HG02623 (cell line): ENCODE results near the gene NDFIP1.
"Not testable (repeated sequence)": the region's sequence is repeated elsewhere in the genome, so short reads cannot be mapped to it uniquely, and the experiment has no call there.

Source experiments
- ATAC-seq: cut with Tn5 transposase; IDR thresholded peaks from one replicate; pipeline ENCODE4 v1.9.1; 2021; ENCODE audit warnings: moderate library complexity; ENCODE audit not compliant: unreplicated experiment

NDFIP1 gene

DNA sequence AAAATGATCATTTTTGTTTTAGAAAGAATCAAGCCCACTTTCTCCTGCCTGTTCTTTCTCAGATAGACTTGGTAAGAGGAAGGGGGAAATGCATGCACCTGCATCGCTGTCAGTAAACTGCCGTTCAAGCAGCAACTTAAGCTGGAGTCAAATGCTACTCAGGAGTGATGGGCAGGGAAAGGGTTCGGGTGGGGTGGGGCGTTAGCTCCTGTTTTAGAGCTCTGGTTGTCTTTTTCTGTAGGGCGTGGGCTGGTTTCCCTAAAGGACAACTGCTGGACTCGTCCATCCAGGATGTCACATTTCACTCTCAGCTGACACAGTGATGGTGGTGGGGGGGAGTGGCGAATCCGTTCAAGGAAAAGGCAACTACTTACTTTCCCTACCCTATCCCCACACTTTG lies 75.0 kb downstream of the NDFIP1 start:
- ATAC-seq: no peak

DNA sequence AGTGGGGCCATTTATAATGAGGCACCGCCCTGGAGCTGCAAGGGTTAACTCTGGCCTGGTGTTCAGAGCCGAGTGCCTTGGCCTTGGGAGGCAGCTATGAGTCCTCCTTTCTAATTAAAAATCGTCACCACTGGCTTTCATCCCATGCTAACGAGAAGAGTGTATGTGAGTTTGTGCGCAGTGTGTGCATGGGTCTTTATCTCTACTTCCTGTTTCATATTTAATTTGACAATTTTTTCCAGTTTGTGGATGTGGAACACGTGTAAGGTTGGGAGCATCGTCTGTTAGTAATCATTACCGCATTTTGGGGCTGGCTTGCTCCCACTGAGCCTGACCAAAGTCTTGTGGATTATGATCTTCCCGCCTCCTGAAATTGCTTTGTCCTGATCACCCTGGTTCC lies 76.4 kb downstream of the NDFIP1 start:
- no peak for ATAC-seq

DNA sequence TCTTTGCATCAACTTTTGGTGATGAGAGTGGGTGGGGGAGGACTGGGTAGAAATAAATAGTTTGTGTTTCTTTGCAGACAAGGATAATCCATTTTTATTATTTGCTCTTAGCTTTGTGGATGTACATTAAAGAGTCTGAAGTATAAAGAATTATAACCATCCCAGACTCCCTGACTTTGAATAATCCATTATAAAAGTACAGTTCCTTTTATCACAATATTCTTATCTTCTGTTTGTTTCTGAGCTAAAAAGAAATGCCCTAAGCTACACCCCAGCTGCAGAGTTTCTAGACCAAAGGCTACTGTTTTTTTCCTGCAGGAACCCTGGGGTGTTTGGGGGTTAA lies 77.9 kb downstream of the NDFIP1 start:
- no peak for ATAC-seq

DNA sequence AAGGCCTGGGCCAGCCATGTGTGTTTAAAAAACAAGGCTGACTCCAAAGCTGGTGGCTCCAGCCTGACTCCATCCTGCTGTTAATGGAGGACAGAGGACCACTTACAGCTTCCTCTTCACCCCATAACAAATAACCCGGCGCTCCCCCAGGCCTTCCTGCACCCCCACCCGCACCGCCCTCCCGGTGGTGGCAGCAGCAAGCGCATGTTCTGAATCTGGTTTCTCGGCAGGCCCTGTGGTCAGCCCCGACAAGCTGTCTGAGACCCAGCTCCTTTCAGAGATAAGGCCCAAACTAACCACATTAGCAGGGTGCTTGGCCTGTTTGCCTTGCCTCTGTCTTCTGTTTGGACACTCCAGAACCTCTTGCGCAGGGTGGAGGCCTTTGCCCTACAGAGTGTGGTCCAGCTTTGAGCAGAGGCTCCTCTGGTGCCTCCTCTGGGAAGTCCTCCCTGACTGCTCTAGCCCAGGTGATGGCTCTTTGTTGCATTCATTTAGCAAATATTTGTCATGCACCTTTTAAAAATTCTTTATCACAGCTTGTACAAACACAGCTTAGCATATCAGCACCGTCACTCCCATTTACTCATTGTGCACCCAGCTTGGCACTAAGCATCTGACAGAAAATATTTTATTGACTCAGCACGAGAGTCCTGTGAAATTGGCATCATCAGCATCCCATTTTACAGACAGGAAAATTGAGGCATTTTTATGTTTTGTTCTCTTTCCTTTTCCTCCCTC lies 78.4 kb downstream of the NDFIP1 start:
- no peak for ATAC-seq

DNA sequence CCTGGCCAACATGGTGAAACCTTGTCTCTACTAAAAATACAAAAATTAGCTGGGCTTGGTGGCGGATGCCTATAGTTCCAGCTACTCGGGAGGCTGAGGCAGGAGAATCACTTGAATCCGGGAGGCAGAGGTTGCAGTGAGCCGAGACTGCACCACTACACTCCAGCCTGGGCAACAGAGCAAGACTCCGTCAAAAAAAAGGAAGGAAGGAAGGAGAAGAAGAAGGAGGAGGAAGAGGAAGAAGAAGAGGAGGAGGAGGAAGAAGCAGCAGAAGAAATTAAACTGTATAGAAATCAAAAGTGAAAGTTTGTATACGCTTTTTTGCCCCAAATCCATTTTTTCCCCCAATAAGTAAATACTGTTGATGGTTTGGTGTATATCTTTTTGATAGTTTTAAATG lies 80.1 kb downstream of the NDFIP1 start:
- ATAC-seq: not testable (repeated sequence)

DNA sequence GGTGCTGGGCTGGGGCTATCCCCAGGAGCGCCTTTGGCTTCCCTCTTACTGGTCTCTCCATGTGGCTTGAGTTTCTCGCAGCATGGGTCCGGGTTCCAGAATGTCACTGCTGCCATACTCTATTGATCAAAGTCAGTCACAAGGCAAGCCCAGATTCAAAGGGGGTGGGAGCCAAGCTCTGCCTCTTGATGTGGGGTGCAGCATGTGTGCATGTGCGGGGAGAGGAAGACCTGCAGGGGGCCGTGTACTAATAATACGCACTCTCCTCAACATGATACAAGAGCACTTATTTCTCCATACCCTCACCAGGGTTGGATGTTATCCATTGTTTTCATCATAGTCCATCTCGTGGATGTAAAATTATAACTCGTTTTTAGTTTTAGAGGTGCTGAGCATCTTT lies 81.2 kb downstream of the NDFIP1 start:
- no peak for ATAC-seq

DNA sequence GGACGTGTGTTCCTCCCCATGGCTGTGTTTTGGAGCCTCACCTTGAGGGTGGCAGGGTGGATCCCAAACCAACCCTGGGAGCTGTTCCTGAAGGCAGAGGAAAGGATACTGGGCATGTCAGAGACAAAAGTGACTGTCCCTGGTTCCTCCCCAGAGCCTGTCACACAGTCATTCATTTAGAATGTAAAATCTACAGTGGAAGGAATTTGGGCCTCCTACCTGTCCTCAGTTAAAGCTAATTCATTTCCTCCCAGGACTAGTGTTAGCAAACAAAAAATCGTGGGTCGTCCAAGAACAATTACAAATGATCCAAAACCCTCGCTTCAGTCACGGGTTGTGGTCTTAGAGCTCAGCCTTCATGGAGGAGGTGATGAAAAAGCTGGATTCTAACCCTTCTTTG lies 83.2 kb downstream of the NDFIP1 start:
- ATAC-seq: no peak

DNA sequence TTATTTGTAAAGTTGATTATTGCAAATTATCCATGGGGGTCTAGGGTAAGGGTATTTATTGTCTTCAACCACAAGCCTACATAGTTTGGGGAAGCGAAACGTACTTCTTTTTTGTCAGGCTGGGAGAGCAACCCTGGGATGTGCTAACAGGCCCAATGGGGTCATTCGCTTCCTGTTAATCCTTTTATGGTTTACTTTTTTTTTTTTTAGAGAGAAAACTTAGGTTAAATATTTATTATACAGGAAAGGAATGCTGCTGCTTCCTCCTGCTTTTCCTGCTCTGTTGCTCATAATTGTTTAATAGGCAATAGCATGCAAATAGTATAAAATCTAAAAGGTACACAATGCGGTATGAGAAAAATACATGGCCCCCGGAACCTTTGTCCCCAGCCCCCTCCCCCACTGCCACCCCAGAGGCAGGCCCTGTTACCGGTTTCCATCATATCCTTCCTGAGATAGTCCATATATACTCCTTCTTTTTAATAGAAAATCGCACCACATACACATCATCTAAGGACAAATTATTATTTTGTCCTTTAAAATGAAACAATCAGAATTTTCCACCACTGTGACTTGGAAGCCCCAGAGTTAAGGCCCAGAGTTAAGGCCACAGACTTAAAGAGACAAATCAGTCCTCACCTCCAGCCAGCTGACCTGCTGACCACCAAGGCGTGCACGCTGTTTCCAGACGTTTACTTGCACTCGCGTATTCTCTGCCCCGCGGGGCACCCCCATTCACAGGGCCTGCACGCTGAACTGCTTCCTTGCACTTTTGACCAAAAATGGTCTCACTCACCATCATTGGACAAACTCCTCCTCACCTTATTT lies 83.9 kb downstream of the NDFIP1 start:
- ATAC-seq: no peak

DNA sequence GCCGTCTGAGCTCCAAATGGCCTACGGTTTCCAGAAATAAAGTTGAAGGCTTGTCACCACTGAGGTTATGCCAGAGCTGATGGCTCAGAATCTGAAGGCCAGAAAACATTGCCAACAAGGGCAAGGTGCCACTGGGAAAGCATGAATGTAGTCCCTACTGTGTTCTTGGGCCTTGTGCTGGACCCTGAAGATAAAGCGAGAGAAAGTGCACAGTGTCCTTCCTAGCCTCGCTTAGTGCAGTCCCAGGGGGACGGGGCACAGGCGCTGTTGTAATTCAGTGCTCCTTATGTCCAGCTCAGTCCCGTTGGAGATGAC lies 84.5 kb downstream of the NDFIP1 start:
- ATAC-seq: no peak

DNA sequence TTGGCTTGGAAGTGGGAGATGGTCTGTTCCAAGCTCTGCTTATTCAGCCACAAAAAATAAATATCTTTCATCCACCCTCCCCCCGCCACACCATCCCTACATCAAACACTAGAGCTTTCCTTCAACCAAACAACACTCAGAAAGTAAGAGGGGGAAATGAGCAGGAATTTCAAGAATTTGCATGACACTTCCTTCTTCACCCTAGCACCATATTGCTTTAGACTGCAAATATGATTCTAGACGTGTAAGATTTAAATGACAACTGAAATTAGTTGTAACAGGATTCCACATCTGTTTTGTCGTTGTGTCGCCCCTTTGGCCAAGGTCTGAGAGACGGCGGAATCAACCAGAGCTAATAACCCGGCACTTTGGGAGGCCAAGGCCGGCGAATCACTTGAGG lies 88.5 kb downstream of the NDFIP1 start:
- ATAC-seq: no peak

DNA sequence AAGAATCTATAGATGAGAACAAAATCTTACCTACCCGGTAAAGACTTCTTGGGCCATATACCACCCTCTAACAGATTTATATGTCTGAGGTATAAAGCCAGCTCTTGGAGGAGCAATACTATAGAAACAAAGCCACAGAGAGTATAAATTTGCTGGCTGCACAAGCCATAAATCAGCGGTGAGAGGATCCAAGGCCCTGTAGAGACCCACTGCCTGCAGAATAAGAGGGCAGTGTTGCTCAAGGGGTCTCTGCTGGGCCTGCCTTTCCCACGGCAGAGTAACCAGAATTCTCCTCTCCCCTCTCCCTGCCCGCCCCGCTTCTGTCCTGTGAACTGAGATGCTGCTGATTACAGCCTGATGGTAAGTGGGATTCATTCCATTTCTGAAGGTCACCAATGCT lies 89.2 kb downstream of the NDFIP1 start:
- ATAC-seq: no peak

DNA sequence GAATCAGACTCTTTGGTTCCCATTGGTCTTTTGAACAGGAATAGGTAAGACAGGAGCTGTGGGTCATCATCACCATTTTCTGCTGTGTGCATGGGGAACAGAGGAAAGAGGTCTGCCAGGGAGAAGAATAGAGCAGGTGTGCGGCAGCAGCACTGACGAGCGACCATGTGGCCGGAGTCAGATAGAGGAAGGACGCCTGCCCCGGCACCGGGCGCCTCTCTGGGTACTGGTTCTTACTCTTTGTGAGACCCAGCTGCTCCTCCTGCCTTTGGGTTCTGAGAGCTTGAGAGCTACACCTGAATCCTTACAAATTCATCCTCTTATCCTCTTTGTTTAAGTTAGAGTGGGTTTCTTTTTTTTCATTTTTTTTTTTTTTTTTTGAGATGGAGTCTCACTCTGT lies 90.8 kb downstream of the NDFIP1 start:
- no peak for ATAC-seq

DNA sequence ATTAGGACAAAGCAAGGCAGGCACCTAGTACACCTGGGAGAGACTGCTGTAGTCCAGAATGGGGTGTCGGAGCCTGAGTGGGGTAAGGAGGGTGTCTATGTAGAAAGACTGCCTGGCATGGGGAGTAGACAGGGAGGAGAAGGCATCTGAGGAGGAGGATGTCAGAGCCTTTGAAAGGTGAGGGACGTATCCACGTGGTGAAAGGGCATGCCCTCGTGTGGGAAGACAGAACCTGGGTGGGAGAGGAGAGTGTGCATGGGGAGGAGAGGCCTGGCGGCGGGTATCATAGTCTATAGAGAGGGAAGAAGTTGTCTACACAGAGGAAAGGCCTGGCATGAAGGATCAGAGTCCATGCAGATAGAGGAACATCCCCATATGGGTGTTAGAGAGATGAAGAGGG lies 91.8 kb downstream of the NDFIP1 start:
- no peak for ATAC-seq

DNA sequence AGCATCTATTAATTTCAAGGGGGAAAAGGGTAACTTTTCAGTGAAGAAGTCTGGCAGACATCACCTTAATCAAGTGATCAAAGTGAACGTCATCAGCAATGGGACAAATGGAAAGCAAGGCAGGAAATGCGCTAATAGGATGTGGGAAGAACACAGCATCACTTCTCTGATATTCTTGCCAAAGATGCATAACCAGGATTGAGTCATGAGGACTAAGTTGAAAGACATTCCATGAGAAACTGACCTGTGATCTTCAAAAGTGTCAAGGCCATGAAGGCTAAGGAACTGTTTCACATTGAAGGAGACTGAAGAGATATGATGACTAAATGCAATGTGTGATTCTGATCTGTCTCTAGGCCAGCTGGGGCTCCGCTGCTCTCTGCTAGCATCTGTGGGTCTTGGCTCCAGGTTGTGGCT lies 92.9 kb downstream of the NDFIP1 start:
- no peak for ATAC-seq

DNA sequence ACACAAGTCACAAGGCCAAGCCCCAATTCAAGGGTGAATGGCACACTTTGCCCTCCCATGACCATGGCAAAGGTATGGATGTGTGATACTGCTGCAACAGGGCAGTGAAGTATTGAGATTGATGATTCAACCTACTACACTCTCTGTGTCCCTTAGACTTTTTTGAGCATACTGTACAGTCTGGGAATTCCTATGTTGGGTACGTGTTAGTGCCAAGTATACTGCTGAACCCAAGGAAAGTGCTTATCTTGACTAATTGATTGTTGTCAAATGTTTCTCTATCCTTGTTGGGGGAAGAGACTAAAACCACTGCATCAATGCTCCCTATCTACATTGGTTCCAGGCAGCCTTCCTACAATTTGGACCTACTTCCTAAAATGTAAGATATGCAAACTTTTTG lies 93.7 kb downstream of the NDFIP1 start:
- no peak for ATAC-seq
